Omental fat pad (tissue), 4 donors: ENCODE data around the gene E2F6. TPM values are rescaled to one million over a fixed set of nuclear protein-coding genes. Genes with fewer than 3 reads are reported as not detected.

Source experiments
- ATAC-seq: fragments of 150-250 bp; one replicate; pipeline ENCODE4 v1.9.1; 2016; ENCODE audit warnings: mild to moderate bottlenecking, moderate library complexity; ENCODE audit not compliant: low FRiP score
- DNase-seq: peaks from one replicate; pipeline ENCODE4 v3.0.0-alpha.2; 2019; ENCODE audit warnings: low spot score
- total RNA-seq, 4 donors: library from RNA; depleted of rRNA; stranded (reverse); fragments of >200 nt; gene quantifications; one replicate each; pipeline ENCODE4 v1.1.0, GENCODE V29; 2016
- TF ChIP-seq, protein P1 (sequence below), 3 donors: fragments of 450-650 bp; IDR thresholded peaks; one replicate each; pipeline ENCODE4 v1.5.1; 2016 to 2017; ENCODE audit warnings: antibody characterized with exemption in 3 of 3, mild to moderate bottlenecking in 3 of 3, moderate library complexity in 2 of 3

E2F6 gene
- total RNA-seq, 4 donors from 2014 or later: 14.5 to 32.8 (median 25.8) TPM

DNA sequence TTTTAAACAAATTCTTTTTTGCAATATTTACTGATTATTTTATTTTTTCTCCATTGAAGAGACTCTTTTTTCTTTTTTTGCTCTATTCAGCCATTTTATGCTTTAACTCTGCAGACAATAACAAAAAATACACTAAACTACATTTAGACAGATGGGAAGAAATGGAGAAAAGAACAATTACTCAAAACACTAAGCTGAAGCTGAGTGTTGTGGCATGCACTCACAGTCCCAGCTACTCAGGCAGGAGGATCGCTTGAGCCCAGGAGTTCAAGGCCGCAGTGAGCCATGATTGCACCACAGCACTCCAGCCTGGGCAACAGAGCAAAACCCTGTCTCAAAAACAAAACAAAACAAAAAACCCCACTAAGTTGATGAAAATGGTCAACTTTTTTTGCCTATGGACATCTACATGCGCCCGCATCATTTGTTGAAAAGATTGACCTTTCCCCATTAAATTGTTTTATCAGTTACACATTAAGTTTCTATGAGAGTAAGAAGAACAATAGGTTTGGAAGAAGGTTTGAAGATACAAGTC, 43.0 kb downstream of the E2F6 start:
- DNase-seq (no peak), ATAC-seq (no peak)
- TF ChIP-seq, protein P1, sequence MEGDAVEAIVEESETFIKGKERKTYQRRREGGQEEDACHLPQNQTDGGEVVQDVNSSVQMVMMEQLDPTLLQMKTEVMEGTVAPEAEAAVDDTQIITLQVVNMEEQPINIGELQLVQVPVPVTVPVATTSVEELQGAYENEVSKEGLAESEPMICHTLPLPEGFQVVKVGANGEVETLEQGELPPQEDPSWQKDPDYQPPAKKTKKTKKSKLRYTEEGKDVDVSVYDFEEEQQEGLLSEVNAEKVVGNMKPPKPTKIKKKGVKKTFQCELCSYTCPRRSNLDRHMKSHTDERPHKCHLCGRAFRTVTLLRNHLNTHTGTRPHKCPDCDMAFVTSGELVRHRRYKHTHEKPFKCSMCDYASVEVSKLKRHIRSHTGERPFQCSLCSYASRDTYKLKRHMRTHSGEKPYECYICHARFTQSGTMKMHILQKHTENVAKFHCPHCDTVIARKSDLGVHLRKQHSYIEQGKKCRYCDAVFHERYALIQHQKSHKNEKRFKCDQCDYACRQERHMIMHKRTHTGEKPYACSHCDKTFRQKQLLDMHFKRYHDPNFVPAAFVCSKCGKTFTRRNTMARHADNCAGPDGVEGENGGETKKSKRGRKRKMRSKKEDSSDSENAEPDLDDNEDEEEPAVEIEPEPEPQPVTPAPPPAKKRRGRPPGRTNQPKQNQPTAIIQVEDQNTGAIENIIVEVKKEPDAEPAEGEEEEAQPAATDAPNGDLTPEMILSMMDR (IDR thresholded peaks at IDR 0.05): no peak

DNA sequence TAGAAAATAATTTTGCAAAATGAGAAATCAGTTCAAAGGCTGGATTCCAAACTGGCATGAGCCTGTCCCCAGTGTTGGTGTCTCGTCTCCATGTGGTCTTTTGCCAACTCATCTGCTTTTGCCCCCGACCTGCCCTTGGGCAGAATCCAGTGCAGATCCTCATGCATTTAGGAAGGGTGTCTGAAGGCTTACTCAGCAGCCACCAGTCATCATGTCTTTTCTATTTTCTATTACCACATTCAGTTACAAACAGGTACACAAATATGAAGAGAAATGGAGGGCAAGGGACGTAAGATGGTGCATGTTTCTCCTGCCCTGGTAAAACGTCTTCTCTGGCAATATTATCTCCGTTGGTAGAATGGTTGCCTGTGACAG, 43.5 kb downstream of the E2F6 start:
- DNase-seq (no peak), ATAC-seq (no peak)
- TF ChIP-seq, protein P1 (IDR thresholded peaks at IDR 0.05): no peak

DNA sequence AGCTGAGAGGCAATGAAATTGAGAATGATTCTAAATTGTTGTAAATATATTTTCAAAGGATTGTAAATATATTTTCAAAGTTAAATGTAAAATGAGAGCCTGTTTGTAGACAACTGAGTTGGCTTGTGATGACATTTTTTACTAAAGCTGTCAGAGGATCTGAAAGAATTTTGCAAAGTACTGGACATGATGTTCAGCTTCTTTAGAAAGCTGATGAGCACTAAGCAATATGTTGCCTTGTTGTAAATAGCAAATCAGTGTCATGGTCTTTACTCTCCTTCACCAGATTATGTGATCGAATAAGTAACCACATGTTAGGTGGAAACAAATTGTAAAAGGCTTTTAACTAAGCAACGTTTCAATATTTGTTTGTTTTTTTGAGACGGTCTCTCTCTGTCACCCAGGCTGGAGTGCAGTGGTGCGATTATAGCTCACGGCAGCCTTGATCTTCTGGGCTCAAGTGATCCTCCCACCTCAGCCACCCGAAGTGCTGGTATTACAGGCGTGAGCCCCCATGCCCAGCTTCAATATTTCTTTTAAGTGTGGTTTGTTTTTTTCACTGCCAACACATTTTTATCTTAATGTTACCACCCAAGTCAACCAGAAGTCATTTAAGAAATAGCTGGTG, 44.0 kb downstream of the E2F6 start:
- no peak for DNase-seq

DNA sequence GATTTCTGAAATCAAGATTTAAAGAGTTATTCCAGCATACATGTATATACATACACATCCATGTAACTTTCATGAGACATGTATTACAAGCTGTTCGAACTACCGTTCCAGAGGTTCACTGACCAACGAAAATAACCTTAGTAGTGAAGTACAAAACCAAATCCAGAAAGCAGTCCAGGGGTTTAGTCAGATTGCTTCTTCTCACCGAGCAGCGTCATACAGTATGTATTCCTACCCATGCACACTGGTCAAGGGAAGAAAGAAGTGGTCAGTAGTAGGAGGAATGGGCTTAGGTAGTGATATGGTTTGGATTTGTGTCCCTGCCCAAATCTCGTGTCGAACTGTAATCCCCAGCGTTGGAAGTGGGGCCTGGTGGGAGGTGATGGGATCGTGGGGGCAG, 45.3 kb downstream of the E2F6 start:
- ATAC-seq: no peak
- DNase-seq: no peak
- TF ChIP-seq, protein P1 (IDR thresholded peaks at IDR 0.05): no peak

More for the DNA sequence above, 44.0 kb downstream of the E2F6 start:
- TF ChIP-seq, protein P1 (IDR thresholded peaks at IDR 0.05): no peak
- ATAC-seq: no peak

DNA sequence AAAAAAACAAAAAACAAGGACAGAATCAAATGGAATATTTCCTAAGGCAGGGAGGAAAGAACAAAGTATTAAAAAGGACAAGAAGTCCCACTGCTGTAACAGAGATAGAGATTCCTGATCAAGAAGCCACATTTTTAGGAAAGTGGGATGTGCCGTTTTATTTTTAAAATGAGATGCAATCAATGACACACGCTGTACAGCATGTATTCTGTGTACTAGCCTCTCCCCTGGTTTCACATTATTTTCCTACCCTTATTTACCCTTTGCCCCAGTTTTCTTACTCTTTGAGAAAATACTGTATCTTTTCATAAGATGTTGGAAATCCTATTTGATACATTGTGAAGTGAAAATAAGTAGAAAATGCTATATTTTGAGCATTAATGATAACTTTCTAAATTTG, 45.8 kb downstream of the E2F6 start:
- TF ChIP-seq, protein P1 (IDR thresholded peaks at IDR 0.05): no peak
- DNase-seq (no peak), ATAC-seq (peak; percentile 33)

DNA sequence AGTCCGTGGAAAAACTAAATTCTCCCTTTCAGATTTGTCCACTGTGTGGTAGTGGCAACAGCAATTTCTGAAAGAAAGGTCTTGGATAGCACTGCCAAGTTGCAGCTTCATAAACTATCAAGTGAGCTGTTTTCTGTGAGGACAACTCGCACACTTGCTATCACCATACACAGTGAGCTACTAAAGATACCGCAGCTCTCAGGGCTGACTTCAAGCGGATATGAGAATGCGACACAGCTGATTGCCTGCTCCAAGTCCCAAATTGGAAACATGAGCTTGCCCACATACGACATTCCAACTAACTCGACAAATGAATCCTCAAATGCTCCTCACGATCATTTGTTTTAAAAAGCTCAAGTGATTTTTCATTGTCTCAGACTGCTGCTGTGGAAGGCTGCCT, 46.2 kb downstream of the E2F6 start:
- DNase-seq (no peak), ATAC-seq (no peak)
- TF ChIP-seq, protein P1 (IDR thresholded peaks at IDR 0.05): no peak

DNA sequence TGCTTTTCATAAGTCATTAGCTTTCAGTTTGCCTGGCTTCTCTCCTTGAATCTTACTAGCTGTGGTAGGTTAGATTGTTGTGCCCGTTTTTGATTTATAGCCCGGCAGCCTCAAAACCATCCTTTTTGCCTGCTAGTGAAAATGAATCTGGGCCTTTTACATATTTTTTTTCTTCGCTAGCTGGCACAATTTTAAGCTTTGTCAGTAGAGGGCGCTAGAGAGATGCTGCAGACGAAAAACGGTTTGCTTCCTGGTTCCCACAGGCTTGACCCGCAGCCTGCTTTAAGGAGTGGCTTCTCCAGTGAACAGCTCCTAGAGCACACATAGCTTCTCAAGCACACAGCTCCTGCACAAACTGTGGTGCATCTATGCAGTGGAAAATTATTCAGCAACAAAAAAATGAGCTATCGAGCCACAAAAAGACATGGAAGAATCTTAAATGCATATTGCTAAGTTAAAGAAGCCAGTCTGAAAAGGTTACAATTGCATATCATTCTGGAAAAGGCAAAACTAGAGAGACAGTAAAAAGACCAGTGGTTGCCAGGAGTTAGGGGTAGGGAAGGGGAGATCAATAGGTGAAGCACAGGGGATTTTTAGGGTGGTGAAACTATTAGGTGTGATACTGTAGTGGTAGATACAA, 47.9 kb downstream of the E2F6 start:
- DNase-seq: no peak
- TF ChIP-seq, protein P1 (IDR thresholded peaks at IDR 0.05): no peak
- ATAC-seq: no peak
